ENCODE measurements around the gene ZNF532.

DNA sequence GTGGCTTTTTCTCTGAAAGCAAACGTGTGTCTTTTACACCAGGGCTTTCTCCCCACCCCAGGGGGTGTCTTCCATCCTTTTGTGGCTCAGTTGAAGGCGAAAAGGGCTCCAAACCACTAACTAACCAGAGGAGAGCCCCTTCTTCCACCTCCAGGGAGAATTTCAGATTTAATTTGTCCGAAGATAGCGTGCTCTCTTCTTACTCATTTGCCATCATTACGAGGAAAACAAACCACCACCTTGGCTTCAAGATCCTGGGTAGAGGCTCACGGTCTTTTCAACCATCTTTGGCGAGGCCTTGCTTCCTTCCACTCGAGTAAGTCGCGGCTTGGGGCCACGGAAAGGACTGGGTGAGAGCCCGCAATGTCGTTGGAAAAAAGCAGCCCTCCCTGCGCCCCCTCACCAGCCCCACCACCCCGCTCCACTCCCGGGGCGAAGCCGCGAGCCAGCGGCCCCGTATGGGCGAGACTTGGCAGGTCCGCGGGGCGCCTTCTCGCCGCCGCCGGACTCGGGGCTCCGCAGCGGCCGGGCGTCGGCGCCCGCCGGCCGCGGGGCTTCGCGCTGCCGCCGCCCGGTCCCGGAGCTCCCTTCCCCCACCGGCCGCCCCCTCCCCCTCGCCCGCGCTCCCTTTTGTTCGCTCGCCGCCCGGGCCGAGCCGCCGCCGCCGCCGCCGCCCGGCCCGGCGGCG, 1.7 kb upstream of the ZNF532 start:
- TF ChIP-seq, protein P1, sequence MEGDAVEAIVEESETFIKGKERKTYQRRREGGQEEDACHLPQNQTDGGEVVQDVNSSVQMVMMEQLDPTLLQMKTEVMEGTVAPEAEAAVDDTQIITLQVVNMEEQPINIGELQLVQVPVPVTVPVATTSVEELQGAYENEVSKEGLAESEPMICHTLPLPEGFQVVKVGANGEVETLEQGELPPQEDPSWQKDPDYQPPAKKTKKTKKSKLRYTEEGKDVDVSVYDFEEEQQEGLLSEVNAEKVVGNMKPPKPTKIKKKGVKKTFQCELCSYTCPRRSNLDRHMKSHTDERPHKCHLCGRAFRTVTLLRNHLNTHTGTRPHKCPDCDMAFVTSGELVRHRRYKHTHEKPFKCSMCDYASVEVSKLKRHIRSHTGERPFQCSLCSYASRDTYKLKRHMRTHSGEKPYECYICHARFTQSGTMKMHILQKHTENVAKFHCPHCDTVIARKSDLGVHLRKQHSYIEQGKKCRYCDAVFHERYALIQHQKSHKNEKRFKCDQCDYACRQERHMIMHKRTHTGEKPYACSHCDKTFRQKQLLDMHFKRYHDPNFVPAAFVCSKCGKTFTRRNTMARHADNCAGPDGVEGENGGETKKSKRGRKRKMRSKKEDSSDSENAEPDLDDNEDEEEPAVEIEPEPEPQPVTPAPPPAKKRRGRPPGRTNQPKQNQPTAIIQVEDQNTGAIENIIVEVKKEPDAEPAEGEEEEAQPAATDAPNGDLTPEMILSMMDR (IDR thresholded peaks at IDR 0.05; ENCODE audit: low read length), result no peak
- TF ChIP-seq EZH2 (IDR thresholded peaks at IDR 0.05; ENCODE audit: borderline replicate concordance, low read length), result no peak

All from OCI-LY1 (cell line).